WTC11 (cell line): ENCODE results near the gene SHROOM3. TPM values are rescaled to one million over a fixed set of nuclear protein-coding genes. Genes with fewer than 3 reads are reported as not detected.
A peak's percentile ranks its signal among the peaks of the same experiment; 100 is the strongest.
"Not testable (repeated sequence)": the region's sequence is repeated elsewhere in the genome, so short reads cannot be mapped to it uniquely, and the experiment has no call there.

Source experiments
- ATAC-seq: fragments of 200-7000 bp; cut with Tn5 transposase; 2 replicates; pipeline ENCODE4 v1.10.0; 2021; ENCODE audit warnings: mild to moderate bottlenecking, moderate library complexity
- CTCF ChIA-PET: fragments of 300-600 bp; sonication (Branson Sonifier 250); formaldehyde crosslinking; loops from one replicate; lab custom pipeline; 2021; ENCODE audit warnings: antibody characterized with exemption; lab: Charles Lee
- POLR2A ChIA-PET: fragments of 350-600 bp; sonication (Branson Sonifier 250); formaldehyde crosslinking; loops from one replicate; lab custom pipeline; 2021; ENCODE audit warnings: antibody characterized with exemption; lab: Charles Lee
- DNase-seq: peaks from one replicate; pipeline ENCODE4 v3.0.0; 2021; ENCODE audit warnings: low spot score
- H3K27ac Mint-ChIP-seq: 2 replicates; pipeline ENCODE4 v1.8.0; 2021; ENCODE audit warnings: mixed read lengths
- H3K27me3 Mint-ChIP-seq: 2 replicates; pipeline ENCODE4 v1.8.0; 2021; ENCODE audit warnings: low read depth, mild to moderate bottlenecking, moderate library complexity, mixed read lengths
- H3K36me3 Mint-ChIP-seq: 2 replicates; pipeline ENCODE4 v1.8.0; 2021; ENCODE audit warnings: mixed read lengths
- H3K4me1 Mint-ChIP-seq: 2 replicates; pipeline ENCODE4 v1.8.0; 2022; ENCODE audit warnings: mixed read lengths
- H3K4me3 Mint-ChIP-seq: 2 replicates; pipeline ENCODE4 v1.8.0; 2021; ENCODE audit warnings: mild to moderate bottlenecking, moderate library complexity, mixed read lengths
- H3K9me3 Mint-ChIP-seq: 2 replicates; pipeline ENCODE4 v1.8.0; 2021; ENCODE audit warnings: mixed read lengths
- ATF1 ChIP-seq: sonication (generic); formaldehyde crosslinking; IDR thresholded peaks from 2 replicates; pipeline ENCODE4 v1.8.1; 2023; ENCODE audit warnings: mild to moderate bottlenecking, moderate library complexity, missing genetic modification reagents
- ESRRA ChIP-seq: sonication (generic); formaldehyde crosslinking; IDR thresholded peaks from 2 replicates; pipeline ENCODE4 v1.8.1; 2022; ENCODE audit warnings: mild to moderate bottlenecking, missing genetic modification reagents, borderline replicate concordance
- FOXP1 ChIP-seq: sonication (generic); formaldehyde crosslinking; IDR thresholded peaks from 2 replicates; pipeline ENCODE4 v1.8.0; 2022; ENCODE audit warnings: missing genetic modification reagents, mild to moderate bottlenecking, moderate library complexity, borderline replicate concordance
- GABPB1 ChIP-seq: sonication (generic); formaldehyde crosslinking; IDR thresholded peaks from 2 replicates; pipeline ENCODE4 v1.8.1; 2023; ENCODE audit warnings: mild to moderate bottlenecking, missing genetic modification reagents
- GRHL2 ChIP-seq: fragments of 250-450 bp; sonication (Bioruptor Pico); IDR thresholded peaks from 2 replicates; pipeline ENCODE4 v1.8.0; 2022; ENCODE audit warnings: mild to moderate bottlenecking, moderate library complexity; ENCODE audit not compliant: insufficient replicate concordance, severe bottlenecking
- HMGA2 ChIP-seq: fragments of 250-450 bp; sonication (Bioruptor Pico); IDR thresholded peaks from 2 replicates; pipeline ENCODE4 v1.4.0; 2021; ENCODE audit warnings: mild to moderate bottlenecking, moderate library complexity
- MXD4 ChIP-seq: fragments of 250-450 bp; sonication (Bioruptor Pico); IDR thresholded peaks from 2 replicates; pipeline ENCODE4 v1.8.0; 2021; ENCODE audit warnings: mild to moderate bottlenecking, moderate library complexity, borderline replicate concordance
- NFATC4 ChIP-seq: fragments of 250-450 bp; sonication (Bioruptor Pico); IDR thresholded peaks from 2 replicates; pipeline ENCODE4 v1.9.0; 2021; ENCODE audit warnings: mild to moderate bottlenecking
- NFE2L1 ChIP-seq: sonication (generic); formaldehyde crosslinking; IDR thresholded peaks from 2 replicates; pipeline ENCODE4 v1.8.1; 2023; ENCODE audit warnings: missing genetic modification reagents
- SMAD3 ChIP-seq: sonication (generic); formaldehyde crosslinking; IDR thresholded peaks from 2 replicates; pipeline ENCODE4 v1.8.0; 2022; ENCODE audit warnings: missing genetic modification reagents, mild to moderate bottlenecking, borderline replicate concordance
- SOX15 ChIP-seq: fragments of 250-450 bp; sonication (Bioruptor Pico); IDR thresholded peaks from 2 replicates; pipeline ENCODE4 v1.9.0; 2021; ENCODE audit warnings: mild to moderate bottlenecking
- ZNF232 ChIP-seq: sonication (generic); formaldehyde crosslinking; IDR thresholded peaks from 2 replicates; pipeline ENCODE4 v1.8.0; 2022; ENCODE audit warnings: mild to moderate bottlenecking, missing genetic modification reagents
- ZNF263 ChIP-seq: sonication (generic); formaldehyde crosslinking; IDR thresholded peaks from 2 replicates; pipeline ENCODE4 v1.8.1; 2022; ENCODE audit warnings: low read depth, mild to moderate bottlenecking, moderate library complexity, missing genetic modification reagents
- total RNA-seq: library from RNA; stranded (reverse); gene quantifications from 3 replicates; pipeline ENCODE4 v1.2.3, GENCODE V29; 2021
- TF ChIP-seq, protein P1 (sequence below): fragments of 250-450 bp; sonication (Bioruptor Pico); conservative IDR thresholded peaks from 2 replicates; pipeline ENCODE4 v1.9.0; 2021; ENCODE audit warnings: mild to moderate bottlenecking
- TF ChIP-seq, protein P2 (sequence below): sonication (generic); formaldehyde crosslinking; IDR thresholded peaks from 2 replicates; pipeline ENCODE4 v1.8.1; 2023; ENCODE audit warnings: mild to moderate bottlenecking, missing genetic modification reagents, borderline replicate concordance
- TF ChIP-seq, protein P3 (sequence below): sonication (generic); formaldehyde crosslinking; IDR thresholded peaks from 2 replicates; pipeline ENCODE4 v1.8.1; 2023; ENCODE audit warnings: mild to moderate bottlenecking, missing genetic modification reagents, moderate library complexity
- TF ChIP-seq, protein P4 (sequence below): sonication (generic); formaldehyde crosslinking; conservative IDR thresholded peaks from 2 replicates; pipeline ENCODE4 v1.8.1; 2023; ENCODE audit warnings: mild to moderate bottlenecking, low read depth, missing genetic modification reagents, moderate library complexity
- TF ChIP-seq, protein P5 (sequence below): sonication (generic); formaldehyde crosslinking; IDR thresholded peaks from 2 replicates; pipeline ENCODE4 v1.8.1; 2023; ENCODE audit warnings: mild to moderate bottlenecking, missing genetic modification reagents
- TF ChIP-seq, protein P6 (sequence below): fragments of 200-600 bp; IDR thresholded peaks from 2 replicates; pipeline ENCODE4 v1.8.0; 2022; ENCODE audit warnings: antibody characterized with exemption

The SHROOM3 gene
- total RNA-seq, 1 experiment from 2014 or later, result 71.9 TPM

DNA sequence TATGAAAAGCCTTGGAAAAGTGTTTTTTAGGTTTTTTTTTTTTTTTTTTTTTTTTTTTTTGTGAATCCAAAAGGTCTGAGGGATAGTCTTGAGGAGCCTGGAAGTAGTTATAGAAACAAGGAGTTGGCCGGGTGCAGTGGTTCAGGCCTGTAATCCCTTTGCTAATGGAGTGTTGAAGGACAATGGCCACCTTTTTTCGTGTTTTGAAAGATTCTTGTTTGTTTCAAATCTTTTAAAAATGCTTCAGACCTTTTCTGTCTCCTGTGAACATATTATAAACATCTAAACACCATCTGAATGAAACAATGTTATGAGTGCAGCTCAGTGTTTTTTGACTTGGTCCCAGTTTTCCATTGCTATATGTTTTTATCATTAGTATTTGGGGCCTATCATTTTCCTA lies 285.1 kb downstream of the SHROOM3 start:
- POLR2A ChIA-PET, result no interaction called here
- Mint-ChIP-seq H3K4me1 (peaks cover 68% of the 10 kb centered on the region), H3K27me3 (no peaks in the 10 kb centered on the region), H3K4me3 (no peak overlapping the region), H3K27ac (no peak overlapping the region), H3K36me3 (peaks cover 8% of the 10 kb centered on the region), H3K9me3 (0 out of 2 replicates have a peak, but pooled peaks cover 2% of the 10 kb centered on the region)
- TF ChIP-seq ZNF263 (CRISPR knock-in tag), result no peak
- no peak for TF ChIP-seq FOXP1 (CRISPR knock-in tag)
- no peak for TF ChIP-seq ESRRA (CRISPR knock-in tag)
- no peak for TF ChIP-seq GABPB1 (CRISPR knock-in tag)
- TF ChIP-seq HMGA2 (CRISPR knock-in tag), result no peak
- no peak for TF ChIP-seq ZNF232 (CRISPR knock-in tag)
- TF ChIP-seq, protein P1, sequence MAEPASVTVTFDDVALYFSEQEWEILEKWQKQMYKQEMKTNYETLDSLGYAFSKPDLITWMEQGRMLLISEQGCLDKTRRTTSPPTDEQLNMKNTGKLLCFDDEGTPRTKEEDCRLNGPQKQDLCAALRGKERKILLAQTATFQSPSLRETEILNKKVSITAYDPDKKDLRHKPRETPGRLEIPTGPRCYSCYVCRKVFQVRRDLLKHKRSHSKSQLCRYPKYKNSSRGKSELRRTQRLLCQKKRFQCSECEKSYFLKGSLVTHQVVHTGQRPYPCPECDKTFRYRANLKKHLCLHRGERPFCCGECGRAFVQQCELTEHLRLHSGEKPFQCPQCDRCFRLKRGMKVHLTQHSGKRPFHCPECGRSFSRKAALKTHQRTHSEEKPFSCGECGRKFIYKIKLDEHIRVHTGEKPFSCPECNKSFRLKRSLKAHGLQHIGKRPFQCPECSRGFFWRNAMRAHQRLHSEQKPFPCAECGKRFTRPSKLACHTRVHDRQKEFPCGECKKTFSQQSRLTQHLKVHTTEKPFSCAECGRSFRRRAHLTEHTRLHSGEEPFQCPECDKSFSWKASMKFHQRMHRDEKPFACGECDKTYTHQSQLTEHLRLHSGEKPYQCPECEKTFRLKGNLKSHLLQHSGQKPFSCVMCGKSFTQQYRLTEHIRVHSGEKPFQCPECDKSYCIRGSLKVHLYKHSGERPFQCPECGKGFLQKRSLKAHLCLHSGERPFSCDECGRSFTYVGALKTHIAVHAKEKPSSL (CRISPR knock-in tag), result no peak
- TF ChIP-seq SMAD3 (CRISPR knock-in tag), result no peak
- TF ChIP-seq ATF1 (CRISPR knock-in tag), result no peak
- TF ChIP-seq GRHL2 (CRISPR knock-in tag), result no peak
- TF ChIP-seq NFE2L1 (CRISPR knock-in tag), result no peak
- TF ChIP-seq MXD4 (CRISPR knock-in tag), result no peak
- TF ChIP-seq, protein P2, sequence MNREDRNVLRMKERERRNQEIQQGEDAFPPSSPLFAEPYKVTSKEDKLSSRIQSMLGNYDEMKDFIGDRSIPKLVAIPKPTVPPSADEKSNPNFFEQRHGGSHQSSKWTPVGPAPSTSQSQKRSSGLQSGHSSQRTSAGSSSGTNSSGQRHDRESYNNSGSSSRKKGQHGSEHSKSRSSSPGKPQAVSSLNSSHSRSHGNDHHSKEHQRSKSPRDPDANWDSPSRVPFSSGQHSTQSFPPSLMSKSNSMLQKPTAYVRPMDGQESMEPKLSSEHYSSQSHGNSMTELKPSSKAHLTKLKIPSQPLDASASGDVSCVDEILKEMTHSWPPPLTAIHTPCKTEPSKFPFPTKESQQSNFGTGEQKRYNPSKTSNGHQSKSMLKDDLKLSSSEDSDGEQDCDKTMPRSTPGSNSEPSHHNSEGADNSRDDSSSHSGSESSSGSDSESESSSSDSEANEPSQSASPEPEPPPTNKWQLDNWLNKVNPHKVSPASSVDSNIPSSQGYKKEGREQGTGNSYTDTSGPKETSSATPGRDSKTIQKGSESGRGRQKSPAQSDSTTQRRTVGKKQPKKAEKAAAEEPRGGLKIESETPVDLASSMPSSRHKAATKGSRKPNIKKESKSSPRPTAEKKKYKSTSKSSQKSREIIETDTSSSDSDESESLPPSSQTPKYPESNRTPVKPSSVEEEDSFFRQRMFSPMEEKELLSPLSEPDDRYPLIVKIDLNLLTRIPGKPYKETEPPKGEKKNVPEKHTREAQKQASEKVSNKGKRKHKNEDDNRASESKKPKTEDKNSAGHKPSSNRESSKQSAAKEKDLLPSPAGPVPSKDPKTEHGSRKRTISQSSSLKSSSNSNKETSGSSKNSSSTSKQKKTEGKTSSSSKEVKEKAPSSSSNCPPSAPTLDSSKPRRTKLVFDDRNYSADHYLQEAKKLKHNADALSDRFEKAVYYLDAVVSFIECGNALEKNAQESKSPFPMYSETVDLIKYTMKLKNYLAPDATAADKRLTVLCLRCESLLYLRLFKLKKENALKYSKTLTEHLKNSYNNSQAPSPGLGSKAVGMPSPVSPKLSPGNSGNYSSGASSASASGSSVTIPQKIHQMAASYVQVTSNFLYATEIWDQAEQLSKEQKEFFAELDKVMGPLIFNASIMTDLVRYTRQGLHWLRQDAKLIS, result no peak
- TF ChIP-seq, protein P3, sequence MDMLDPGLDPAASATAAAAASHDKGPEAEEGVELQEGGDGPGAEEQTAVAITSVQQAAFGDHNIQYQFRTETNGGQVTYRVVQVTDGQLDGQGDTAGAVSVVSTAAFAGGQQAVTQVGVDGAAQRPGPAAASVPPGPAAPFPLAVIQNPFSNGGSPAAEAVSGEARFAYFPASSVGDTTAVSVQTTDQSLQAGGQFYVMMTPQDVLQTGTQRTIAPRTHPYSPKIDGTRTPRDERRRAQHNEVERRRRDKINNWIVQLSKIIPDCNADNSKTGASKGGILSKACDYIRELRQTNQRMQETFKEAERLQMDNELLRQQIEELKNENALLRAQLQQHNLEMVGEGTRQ, result no peak
- no peak for DNase-seq
- no peak for ATAC-seq
- CTCF ChIA-PET, result interaction anchor here (2.4 kb wide), 1 partner anchor 13 kb away, joined by 10 read pairs; no protein-coding TSS in a partner anchor

DNA sequence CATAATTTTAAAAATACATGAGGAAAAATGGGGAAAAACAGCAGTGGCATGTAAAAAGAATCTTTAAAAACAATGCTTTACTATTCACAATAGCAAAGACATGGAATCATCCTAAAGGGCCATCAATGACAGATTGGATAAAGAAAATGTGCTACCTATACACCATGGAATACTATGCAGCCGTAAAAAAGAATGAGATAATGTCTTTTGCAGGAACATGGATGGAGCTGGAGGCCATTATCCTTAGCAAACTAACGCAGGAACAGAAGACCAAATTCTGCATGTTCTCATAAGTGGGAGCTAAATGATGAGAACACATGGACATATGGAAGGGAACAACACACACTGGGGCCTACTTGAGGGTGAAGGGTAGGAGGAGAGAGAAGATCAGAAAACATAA lies 287.1 kb downstream of the SHROOM3 start:
- POLR2A ChIA-PET, DNase-seq, H3K36me3 Mint-ChIP-seq, H3K4me3 Mint-ChIP-seq, H3K27me3 Mint-ChIP-seq, H3K9me3 Mint-ChIP-seq, ATAC-seq: not testable (repeated sequence)
- peaks cover 63% of the 10 kb centered on the region for H3K4me1 Mint-ChIP-seq
- H3K27ac Mint-ChIP-seq, result 0 out of 2 replicates have a peak overlapping the region, but pooled peaks have one; percentile 46
- CTCF ChIA-PET, result interaction anchor here (2.4 kb wide), 1 partner anchor 11 kb away, joined by 10 read pairs; no protein-coding TSS in a partner anchor

DNA sequence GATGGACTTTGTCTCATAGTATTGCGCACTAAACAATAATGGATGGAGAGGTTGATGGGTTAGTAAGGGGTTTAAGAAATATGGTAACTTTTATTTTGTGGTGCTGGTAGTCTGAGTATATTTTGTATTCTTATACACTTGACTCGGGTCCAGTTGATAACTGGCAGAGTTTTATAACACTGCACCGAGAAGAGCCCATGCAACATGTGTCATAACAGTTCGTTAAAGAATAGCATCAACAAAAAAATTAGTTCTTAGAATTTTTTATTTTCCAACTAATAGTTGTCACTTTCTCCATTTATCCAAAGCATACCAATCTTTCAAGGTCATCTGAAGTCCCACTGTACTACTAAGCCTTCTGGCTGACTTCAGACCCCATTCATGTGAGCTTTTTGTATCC lies 287.8 kb downstream of the SHROOM3 start:
- no peak for DNase-seq
- Mint-ChIP-seq H3K4me3 (no peak overlapping the region), H3K36me3 (peaks cover 8% of the 10 kb centered on the region), H3K9me3 (0 out of 2 replicates have a peak, but pooled peaks cover 2% of the 10 kb centered on the region), H3K27ac (no peak overlapping the region; the same call in 1 of the 2 replicates), H3K27me3 (no peaks in the 10 kb centered on the region), H3K4me1 (peaks cover 62% of the 10 kb centered on the region)
- POLR2A ChIA-PET, result no interaction called here
- CTCF ChIA-PET, result no interaction called here
- ATAC-seq, result no peak
- TF ChIP-seq, protein P4, sequence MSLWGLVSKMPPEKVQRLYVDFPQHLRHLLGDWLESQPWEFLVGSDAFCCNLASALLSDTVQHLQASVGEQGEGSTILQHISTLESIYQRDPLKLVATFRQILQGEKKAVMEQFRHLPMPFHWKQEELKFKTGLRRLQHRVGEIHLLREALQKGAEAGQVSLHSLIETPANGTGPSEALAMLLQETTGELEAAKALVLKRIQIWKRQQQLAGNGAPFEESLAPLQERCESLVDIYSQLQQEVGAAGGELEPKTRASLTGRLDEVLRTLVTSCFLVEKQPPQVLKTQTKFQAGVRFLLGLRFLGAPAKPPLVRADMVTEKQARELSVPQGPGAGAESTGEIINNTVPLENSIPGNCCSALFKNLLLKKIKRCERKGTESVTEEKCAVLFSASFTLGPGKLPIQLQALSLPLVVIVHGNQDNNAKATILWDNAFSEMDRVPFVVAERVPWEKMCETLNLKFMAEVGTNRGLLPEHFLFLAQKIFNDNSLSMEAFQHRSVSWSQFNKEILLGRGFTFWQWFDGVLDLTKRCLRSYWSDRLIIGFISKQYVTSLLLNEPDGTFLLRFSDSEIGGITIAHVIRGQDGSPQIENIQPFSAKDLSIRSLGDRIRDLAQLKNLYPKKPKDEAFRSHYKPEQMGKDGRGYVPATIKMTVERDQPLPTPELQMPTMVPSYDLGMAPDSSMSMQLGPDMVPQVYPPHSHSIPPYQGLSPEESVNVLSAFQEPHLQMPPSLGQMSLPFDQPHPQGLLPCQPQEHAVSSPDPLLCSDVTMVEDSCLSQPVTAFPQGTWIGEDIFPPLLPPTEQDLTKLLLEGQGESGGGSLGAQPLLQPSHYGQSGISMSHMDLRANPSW (CRISPR knock-in tag), result no peak
- TF ChIP-seq SOX15 (CRISPR knock-in tag), result no peak
- TF ChIP-seq NFATC4, result no peak
- TF ChIP-seq, protein P5, sequence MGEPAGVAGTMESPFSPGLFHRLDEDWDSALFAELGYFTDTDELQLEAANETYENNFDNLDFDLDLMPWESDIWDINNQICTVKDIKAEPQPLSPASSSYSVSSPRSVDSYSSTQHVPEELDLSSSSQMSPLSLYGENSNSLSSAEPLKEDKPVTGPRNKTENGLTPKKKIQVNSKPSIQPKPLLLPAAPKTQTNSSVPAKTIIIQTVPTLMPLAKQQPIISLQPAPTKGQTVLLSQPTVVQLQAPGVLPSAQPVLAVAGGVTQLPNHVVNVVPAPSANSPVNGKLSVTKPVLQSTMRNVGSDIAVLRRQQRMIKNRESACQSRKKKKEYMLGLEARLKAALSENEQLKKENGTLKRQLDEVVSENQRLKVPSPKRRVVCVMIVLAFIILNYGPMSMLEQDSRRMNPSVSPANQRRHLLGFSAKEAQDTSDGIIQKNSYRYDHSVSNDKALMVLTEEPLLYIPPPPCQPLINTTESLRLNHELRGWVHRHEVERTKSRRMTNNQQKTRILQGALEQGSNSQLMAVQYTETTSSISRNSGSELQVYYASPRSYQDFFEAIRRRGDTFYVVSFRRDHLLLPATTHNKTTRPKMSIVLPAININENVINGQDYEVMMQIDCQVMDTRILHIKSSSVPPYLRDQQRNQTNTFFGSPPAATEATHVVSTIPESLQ (CRISPR knock-in tag), result no peak
- no peak for TF ChIP-seq GRHL2 (CRISPR knock-in tag)
- TF ChIP-seq NFE2L1 (CRISPR knock-in tag), result no peak
- TF ChIP-seq, protein P6, sequence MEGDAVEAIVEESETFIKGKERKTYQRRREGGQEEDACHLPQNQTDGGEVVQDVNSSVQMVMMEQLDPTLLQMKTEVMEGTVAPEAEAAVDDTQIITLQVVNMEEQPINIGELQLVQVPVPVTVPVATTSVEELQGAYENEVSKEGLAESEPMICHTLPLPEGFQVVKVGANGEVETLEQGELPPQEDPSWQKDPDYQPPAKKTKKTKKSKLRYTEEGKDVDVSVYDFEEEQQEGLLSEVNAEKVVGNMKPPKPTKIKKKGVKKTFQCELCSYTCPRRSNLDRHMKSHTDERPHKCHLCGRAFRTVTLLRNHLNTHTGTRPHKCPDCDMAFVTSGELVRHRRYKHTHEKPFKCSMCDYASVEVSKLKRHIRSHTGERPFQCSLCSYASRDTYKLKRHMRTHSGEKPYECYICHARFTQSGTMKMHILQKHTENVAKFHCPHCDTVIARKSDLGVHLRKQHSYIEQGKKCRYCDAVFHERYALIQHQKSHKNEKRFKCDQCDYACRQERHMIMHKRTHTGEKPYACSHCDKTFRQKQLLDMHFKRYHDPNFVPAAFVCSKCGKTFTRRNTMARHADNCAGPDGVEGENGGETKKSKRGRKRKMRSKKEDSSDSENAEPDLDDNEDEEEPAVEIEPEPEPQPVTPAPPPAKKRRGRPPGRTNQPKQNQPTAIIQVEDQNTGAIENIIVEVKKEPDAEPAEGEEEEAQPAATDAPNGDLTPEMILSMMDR, result no peak
